Measurements from ENCODE around the gene CSF3.

DNA sequence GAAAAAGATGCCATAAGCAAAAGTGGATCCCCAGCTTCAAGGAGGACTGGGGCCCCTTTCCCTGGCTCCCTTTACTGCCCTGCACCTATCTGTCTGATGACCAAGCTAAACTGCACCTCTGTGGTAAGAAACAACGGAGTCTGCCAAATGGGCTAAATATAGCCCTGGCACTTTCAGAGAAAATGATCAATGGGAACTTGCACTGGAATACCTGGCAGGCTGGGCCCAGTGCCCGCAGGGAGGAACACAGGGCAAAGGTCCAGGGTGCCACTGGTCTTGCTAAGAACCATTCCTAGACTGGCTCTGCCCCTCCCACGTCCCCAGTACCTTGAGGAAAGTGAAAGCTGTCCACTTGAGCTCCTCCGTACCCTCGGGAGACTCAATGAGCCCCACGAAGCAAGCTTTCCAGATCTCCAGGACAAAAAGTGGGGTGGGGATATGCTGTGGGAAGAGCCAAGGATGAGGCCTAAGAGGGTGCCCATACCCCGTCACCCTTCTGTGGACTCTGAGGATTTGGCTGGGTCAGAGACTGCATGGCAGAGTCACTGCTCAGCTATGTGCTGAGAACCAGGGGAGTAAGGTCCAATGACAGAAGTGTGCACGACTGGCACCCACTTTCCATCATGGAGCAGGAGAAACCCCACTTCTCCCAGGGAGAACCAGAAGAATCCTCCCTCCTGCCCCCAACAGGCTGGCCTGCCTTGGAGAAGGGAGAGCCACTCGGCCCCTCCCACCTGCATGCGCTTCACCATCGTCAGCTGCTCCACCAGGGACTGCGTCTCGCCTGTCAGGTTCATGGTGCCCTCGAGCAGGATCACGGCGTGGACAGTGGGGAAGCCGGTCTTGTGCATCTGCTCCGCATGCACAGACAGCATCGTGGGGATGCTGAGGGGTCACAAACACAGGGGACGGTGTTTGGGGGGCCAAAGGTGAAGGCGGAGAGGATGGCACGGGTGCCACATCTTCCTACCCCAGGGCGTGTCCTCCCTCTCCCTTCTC, 17.4 kb downstream of the CSF3 start:
- TF ChIP-seq, protein P1, sequence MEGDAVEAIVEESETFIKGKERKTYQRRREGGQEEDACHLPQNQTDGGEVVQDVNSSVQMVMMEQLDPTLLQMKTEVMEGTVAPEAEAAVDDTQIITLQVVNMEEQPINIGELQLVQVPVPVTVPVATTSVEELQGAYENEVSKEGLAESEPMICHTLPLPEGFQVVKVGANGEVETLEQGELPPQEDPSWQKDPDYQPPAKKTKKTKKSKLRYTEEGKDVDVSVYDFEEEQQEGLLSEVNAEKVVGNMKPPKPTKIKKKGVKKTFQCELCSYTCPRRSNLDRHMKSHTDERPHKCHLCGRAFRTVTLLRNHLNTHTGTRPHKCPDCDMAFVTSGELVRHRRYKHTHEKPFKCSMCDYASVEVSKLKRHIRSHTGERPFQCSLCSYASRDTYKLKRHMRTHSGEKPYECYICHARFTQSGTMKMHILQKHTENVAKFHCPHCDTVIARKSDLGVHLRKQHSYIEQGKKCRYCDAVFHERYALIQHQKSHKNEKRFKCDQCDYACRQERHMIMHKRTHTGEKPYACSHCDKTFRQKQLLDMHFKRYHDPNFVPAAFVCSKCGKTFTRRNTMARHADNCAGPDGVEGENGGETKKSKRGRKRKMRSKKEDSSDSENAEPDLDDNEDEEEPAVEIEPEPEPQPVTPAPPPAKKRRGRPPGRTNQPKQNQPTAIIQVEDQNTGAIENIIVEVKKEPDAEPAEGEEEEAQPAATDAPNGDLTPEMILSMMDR (IDR thresholded peaks at IDR 0.05), result no peak
- no peak for TF ChIP-seq POLR2A (IDR thresholded peaks at IDR 0.05)

All from adrenal gland (tissue), 5 donors.